Stimulated activated CD8-positive, alpha-beta memory T cell treated with anti-CD3 and anti-CD28 coated beads, Interleukin-4, amount 100 ng/mL, for 4 hours (primary cell): ENCODE measurements around the gene ALDH1B1.
"Not testable (repeated sequence)": the region's sequence is repeated elsewhere in the genome, so short reads cannot be mapped to it uniquely, and the experiment has no call there.

Experiments
- DNase-seq, 2 donors: peaks; one replicate each; pipeline ENCODE4 v3.0.0-alpha.2; 2020; ENCODE audit warnings: low read depth in 2 of 2, low spot score in 1 of 2

ALDH1B1 gene

DNA sequence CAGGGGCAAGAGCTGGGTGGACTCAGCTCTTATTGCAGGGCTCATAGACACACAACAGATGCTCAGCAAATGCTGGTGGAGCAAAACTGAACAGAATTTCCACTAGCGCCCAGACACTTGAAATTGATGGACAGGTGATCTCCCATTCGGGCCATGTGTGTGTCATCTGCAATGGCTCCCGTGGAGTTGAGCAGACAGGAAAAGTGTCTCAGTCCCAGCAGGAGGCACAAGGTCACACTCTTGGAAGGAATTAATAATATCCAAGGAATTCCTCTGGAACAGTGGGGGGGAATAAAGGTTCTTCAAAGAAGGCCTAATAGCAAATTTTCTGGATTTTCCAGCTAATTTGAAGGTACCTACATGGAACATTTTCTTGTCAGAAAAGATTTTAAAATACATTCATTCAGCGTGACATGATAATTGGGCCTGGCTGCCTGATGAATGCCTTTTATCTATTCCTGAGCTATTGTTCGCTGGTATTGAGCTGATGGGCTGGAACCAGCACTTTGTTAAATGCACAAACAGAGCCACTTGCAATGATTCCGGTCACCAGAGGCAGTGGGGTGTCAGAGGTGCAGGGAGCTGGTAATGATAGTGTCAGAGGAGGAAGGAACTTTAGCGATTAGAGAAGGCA lies 31.5 kb upstream of the ALDH1B1 start:
- DNase-seq = no peak

GRCh38 chr9:38361473-38361850 lies 31.0 kb upstream of the ALDH1B1 start:
- no peak for DNase-seq

GRCh38 chr9:38362852-38363588 lies 29.5 kb upstream of the ALDH1B1 start:
- DNase-seq = no peak

DNA sequence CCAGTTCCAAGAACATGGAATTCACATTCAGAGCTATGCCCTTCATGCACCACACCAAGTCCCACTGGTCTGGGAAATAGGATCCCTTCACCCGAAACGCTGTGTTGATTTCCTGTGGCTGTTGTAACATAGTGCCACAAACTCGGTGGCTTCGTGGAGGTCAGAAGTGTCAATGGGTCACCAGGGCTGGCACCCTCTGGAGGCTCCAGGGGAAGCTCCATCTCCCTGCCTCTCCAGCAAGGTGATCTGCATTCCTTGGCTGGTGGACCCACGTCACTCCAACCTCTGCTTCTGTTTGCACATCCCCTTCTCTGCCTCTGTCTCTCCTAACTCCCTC lies 28.9 kb upstream of the ALDH1B1 start:
- no peak for DNase-seq

- DNase-seq = no peak
These were observed 24.6 kb upstream of the ALDH1B1 start for GRCh38 chr9:38367898-38368297.

DNA sequence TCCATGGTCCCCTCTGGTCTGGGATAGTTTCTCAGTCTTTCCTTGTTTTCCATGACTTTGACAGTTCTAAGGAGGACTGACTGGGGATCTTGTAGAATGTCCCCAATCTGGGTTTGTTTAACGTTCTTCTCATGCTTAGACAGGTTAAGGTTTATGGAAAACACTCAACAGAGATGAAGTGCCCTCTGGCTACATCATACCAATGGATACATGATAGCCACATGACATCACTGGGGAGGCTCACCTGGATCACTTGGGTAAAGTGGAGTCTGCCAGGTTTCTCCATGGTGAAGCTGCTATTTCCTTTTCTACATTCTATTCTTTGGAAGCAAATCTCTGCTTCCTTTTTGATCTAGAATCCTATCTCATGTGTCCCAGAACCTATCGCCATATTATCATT lies 23.8 kb upstream of the ALDH1B1 start:
- DNase-seq = no peak

GRCh38 chr9:38370176-38370575 lies 22.3 kb upstream of the ALDH1B1 start:
- DNase-seq = no peak

DNA sequence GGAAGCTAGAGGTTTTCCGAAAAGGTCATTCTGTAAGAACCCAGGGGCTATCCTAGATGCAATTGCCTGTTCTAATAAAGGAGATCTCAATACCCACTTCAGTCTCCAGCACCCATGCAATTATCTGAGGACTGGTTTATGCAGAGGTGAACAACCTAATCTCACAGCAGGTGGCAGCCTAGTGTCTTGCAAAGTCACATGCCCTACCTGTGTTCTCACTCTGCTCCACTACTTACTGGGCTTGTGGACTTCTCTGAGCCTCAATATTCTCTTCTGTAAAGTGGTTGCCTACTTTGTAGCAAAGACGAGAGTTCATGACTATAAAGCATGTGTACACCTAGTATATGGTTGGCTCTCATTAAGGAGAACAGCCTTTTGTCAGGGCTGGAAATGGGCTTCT lies 21.0 kb upstream of the ALDH1B1 start:
- DNase-seq = no peak

DNA sequence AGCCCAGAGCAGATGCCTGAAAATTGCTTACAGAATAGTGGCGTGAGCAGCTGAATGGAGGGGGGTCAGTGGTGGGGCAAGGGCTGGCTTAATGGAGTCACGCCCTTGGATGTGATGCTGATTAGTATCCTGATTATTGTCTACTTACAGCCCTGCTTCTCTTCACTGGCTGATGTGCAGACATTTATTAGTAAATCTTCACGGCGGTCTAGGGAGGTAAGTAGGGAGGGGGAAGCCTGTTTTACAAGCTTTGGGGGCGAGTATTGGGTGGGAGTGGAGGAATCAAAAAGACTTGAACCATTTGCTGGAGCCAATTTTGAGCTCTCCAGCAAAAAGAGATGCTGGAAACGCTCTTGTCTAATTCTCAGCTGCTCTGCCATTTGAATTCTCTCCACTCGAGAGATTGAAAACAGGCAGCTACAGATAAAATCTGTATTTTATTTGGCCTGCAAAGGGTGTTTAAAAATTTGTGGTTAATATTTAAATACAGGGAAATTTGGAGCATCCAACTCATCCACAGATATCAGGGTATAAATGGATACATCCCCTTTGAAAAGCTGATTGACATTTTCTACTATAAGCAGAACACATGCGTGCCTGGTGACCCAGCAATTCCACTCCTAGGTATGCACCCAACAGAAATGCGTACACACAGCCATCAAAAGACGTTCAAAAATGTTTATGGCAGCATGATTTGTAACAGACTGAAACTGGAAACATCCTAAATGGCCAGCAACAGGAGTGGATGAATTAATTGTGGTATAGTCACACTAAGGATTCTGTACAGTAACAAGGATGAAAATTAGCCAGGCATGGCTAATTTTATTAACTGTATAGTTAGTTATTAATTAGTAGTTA lies 19.5 kb upstream of the ALDH1B1 start:
- DNase-seq = no peak

GRCh38 chr9:38373679-38374078 lies 18.8 kb upstream of the ALDH1B1 start:
- no peak for DNase-seq

DNA sequence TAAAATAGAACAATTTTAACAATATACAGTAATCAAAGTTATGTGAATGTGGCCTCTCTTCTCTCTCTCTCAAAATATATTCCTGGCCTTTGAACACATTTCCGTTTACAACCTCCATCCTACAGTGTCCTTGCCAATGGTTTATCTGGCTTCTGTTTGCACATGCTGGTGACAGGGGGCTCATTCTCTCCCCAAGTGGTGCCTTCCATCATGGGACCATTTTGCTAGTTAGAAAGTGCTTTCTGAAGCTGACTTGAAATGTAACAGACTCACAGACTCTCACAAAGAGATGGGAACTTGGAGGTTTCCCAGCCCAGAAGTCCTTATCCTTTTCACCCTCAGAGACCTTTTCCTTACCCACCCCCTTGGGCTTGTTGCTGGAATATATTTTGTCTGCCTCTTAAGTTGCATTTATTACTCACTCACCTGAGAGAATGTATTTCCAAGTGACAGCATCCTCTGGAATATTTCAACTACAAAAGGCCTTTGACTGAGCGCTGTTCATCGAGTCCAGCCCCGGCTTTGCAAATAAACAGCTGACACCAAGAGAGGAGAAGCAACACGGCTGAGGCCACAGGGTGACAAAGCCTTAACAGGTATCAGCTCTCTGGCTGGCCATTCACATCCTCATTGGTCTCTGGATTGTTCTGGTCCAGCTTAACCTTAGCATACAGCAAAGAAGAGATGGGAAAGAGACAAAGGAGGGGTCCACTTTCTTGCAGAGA lies 17.5 kb upstream of the ALDH1B1 start:
- DNase-seq = no peak

- DNase-seq = no peak
These were observed 16.9 kb upstream of the ALDH1B1 start for GRCh38 chr9:38375572-38375963.

DNA sequence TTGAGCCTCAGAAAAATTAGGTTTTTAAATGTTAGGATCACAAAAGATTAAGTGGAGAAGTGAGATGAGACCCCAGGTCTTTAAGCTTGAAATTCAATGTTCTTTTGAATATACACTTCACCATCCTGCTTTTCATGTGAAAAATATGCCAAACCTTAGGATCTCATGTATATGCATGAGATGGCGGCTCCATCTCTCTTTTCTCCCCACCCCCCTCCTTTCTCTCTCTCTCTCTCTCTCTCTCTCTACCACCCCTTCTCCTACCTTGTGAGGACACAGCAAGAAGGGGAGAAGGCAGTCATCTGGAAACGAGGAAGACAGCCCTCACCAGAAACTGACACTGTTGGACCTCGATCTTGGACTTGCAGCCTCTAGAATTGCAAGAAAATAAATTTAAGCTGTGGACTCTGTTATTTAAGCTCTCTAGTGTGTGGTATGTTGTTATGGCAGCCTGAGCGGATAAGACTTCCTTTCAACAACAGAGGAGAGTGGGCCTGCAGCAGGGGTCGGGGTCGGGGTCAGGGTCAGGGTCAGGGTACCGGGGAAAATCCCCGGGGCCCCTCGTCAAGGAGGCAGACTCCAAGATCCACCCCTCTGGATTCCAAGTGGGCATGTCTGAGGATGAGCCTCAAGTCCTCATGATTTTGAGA lies 16.4 kb upstream of the ALDH1B1 start:
- DNase-seq = no peak

- DNase-seq = not testable (repeated sequence)
These were observed 15.0 kb upstream of the ALDH1B1 start for GRCh38 chr9:38377336-38378083.

DNA sequence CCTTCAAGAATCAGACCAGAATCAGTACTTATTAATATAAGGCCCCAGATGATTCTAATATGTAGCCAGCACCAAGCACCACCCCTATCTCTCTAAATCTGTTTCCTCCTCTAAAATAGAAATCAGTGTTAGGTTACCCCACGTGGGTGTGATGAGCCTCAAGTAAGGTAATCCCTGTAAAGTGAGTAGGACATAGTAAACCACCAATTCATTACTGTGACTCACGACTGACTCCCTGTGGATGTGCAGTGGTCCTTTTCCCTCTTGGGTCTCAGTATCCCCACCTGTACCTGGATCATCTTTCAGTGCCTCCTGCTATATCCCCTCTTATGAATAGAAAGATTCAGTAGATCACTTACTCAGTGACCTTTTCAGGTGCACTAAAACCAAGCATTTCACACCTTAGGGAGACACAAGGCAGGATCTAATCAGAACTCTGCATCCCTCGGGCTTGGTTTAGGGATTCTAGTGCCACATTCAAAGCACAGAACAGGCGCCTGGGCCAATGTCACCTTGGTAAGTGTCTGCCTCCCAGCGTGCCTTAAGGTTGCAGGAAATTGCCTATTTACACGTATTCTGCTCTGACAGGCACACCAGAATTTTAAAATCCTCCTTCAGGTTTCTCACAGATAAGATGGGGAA lies 12.2 kb upstream of the ALDH1B1 start:
- no peak for DNase-seq

DNA sequence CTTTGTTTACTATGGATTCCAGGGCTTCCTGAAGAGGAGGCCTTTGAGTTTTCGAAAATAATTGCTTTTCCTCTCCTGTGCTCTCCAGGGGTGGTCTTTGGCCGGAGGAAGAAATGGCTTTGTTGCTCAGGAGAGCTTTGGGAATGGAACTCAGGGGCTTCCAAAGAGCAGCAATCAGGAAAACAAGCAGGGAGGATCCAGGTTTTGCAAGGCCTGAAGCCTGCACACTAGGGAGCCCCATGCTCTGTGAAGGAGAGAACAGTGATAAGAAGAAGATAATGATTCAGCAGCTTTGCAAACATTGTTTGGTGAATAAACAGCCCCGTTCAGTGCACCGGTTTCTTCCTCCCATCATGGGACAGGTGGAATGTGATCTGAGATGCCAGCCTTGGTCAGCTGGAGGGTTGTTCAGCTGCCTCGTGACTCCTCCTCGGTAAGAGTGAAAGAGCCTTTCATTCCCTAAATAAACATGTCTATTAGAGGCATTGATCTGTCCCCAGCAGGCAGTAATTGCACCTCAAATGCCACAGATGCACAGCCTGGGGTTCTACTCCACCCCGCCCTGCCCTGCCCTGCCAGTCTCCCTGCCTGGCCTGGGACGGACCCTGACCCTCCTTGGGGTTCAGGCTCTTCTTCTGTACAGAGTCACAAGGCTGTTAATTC lies 11.5 kb upstream of the ALDH1B1 start:
- DNase-seq = no peak

DNA sequence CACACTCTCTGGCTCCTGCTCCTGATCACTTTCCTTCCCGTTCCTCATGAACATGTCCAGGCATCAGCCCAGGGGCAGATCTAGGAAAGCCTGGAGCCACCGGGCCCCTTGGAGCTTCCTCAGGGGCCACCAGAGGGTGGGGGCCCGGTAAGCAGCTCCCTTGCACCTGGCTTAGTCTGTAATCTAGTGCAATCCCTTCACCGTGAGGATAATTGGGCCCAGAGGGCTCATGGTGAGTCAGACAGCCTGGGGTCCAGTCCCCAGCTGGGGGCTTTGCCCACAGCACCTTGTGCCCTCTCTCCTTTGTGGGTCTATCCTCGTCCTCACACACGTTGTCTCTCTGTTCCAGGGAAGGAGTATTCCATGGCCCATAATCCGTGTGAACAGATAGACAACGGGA lies 10.4 kb upstream of the ALDH1B1 start:
- no peak for DNase-seq

DNA sequence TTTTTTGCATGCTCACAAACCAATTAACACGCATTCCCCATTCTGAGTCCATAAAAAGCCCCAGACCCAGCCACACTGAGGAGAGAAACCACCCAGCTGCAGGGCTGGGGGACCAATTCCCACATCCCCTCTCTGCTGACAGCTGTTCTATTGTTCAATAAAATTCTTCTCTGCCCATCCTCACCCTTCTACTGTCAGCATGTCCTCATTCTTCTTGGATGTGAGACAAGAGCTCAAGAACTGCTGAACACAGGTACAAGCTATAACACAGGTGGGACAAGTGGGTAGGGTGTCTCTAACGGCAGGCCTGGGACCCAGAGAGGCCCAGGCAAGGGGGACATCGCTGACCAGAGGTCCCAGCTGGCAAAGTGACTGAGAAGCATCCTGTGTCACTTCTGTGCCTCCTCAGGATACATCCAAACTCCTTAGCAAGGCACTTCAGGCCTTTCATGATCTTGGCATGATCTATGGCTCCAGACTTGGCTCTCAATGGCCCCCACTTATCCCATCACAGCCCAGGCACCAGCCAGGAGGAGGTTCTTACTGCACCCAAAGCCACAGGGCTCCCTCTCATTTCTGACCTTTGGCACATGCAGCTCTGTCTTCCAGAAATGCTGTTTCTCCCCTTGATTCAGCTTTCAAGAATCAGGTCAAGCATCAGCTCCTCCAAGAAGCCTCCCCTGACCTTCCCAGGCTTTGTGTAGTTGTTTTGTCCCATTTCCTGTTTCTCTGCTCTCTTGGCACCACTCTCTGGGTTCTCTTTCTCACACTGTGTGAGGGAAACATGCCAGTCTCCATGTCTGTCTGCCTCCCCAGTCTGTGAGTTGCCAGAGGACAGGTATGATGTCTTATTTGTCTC lies 7.3 kb upstream of the ALDH1B1 start:
- DNase-seq = no peak
